ENCODE results near the gene SPATA18.
"Not testable (repeated sequence)": the region's sequence is repeated elsewhere in the genome, so short reads cannot be mapped to it uniquely, and the experiment has no call there.

The SPATA18 gene

GRCh38 chr4:52106191-52106590 is 55.1 kb downstream of the SPATA18 start:
- no peak for DNase-seq (ENCODE audit: low read depth in 3 of 3)

GRCh38 chr4:52106660-52107059 is 55.6 kb downstream of the SPATA18 start:
- no peak for DNase-seq (ENCODE audit: low read depth in 3 of 3)

GRCh38 chr4:52107336-52107735 is 56.2 kb downstream of the SPATA18 start:
- no peak for DNase-seq (ENCODE audit: low read depth in 3 of 3)

GRCh38 chr4:52107745-52108144 is 56.6 kb downstream of the SPATA18 start:
- no peak for DNase-seq (ENCODE audit: low read depth in 3 of 3)

GRCh38 chr4:52110171-52110570 is 59.1 kb downstream of the SPATA18 start:
- no peak for DNase-seq (ENCODE audit: low read depth in 3 of 3)

- no peak for DNase-seq (ENCODE audit: low read depth in 3 of 3)
Observed at GRCh38 chr4:52111995-52112394, 60.9 kb downstream of the SPATA18 start.

GRCh38 chr4:52112411-52112810 is 61.3 kb downstream of the SPATA18 start:
- no peak for DNase-seq (ENCODE audit: low read depth in 3 of 3)

- DNase-seq (ENCODE audit: low read depth in 3 of 3): no peak
Observed at GRCh38 chr4:52116641-52117040, 65.5 kb downstream of the SPATA18 start.

- DNase-seq (ENCODE audit: low read depth in 3 of 3): no peak
Observed at GRCh38 chr4:52126226-52126625, 75.1 kb downstream of the SPATA18 start.

GRCh38 chr4:52126966-52127365 is 75.9 kb downstream of the SPATA18 start:
- DNase-seq (ENCODE audit: low read depth in 3 of 3): no peak

- no peak for DNase-seq (ENCODE audit: low read depth in 3 of 3)
Observed at GRCh38 chr4:52135171-52135570, 84.1 kb downstream of the SPATA18 start.

GRCh38 chr4:52137152-52137551 is 86.0 kb downstream of the SPATA18 start:
- not testable (repeated sequence) for DNase-seq (ENCODE audit: low read depth in 3 of 3)

- DNase-seq (ENCODE audit: low read depth in 3 of 3): no peak
Observed at GRCh38 chr4:52142816-52143215, 91.7 kb downstream of the SPATA18 start.

- no peak for DNase-seq (ENCODE audit: low read depth in 3 of 3)
Observed at GRCh38 chr4:52143815-52144214, 92.7 kb downstream of the SPATA18 start.

- DNase-seq (ENCODE audit: low read depth in 3 of 3): no peak
Observed at GRCh38 chr4:52144372-52144771, 93.3 kb downstream of the SPATA18 start.
